GM21786 (cell line): ENCODE measurements around the gene GIT1.

Source experiments
- ATAC-seq: cut with Tn5 transposase; IDR thresholded peaks from one replicate; pipeline ENCODE4 v1.9.1; 2021; ENCODE audit not compliant: unreplicated experiment

The GIT1 gene

GRCh38 chr17:29616300-29617048 lies 27.0 kb upstream of the GIT1 start:
- no peak for ATAC-seq

- no peak for ATAC-seq
Observed at GRCh38 chr17:29615492-29616299, 26.2 kb upstream of the GIT1 start.

- no peak for ATAC-seq
Observed at GRCh38 chr17:29615048-29615385, 25.6 kb upstream of the GIT1 start.

- no peak for ATAC-seq
Observed at GRCh38 chr17:29614349-29615047, 25.1 kb upstream of the GIT1 start.

GRCh38 chr17:29613856-29614255 lies 24.4 kb upstream of the GIT1 start:
- ATAC-seq = no peak

GRCh38 chr17:29613352-29613837 lies 23.9 kb upstream of the GIT1 start:
- no peak for ATAC-seq

GRCh38 chr17:29612404-29613280 lies 23.2 kb upstream of the GIT1 start:
- no peak for ATAC-seq

GRCh38 chr17:29612094-29612403 lies 22.6 kb upstream of the GIT1 start:
- ATAC-seq = no peak

- ATAC-seq = no peak
Observed at GRCh38 chr17:29611351-29612093, 22.1 kb upstream of the GIT1 start.

GRCh38 chr17:29610395-29610794 lies 20.9 kb upstream of the GIT1 start:
- no peak for ATAC-seq

GRCh38 chr17:29608986-29609385 lies 19.5 kb upstream of the GIT1 start:
- no peak for ATAC-seq

GRCh38 chr17:29607557-29608195 lies 18.2 kb upstream of the GIT1 start:
- no peak for ATAC-seq

GRCh38 chr17:29603109-29603674 lies 13.7 kb upstream of the GIT1 start:
- ATAC-seq = no peak

- ATAC-seq = no peak
Observed at GRCh38 chr17:29597361-29598172, 8.1 kb upstream of the GIT1 start.

- ATAC-seq = no peak
Observed at GRCh38 chr17:29596811-29597210, 7.4 kb upstream of the GIT1 start.

- no peak for ATAC-seq
Observed at GRCh38 chr17:29595943-29596774, 6.7 kb upstream of the GIT1 start.

GRCh38 chr17:29595107-29595942 lies 5.9 kb upstream of the GIT1 start:
- ATAC-seq = no peak
